Activated naive CD8-positive, alpha-beta T cell treated with anti-CD3 and anti-CD28 coated beads, Interleukin-2, amount 10 ng/mL, durations not matched to agents 7 days and 5 days (primary cell): ENCODE results near the gene TWSG1. TPM values are rescaled to one million over a fixed set of nuclear protein-coding genes. Genes with fewer than 3 reads are reported as not detected.

Source experiments
- ATAC-seq: fragments of 150-1000 bp; cut with Tn5 transposase; one replicate; pipeline ENCODE4 v1.10.0; 2021; ENCODE audit warnings: low read depth, moderate library complexity
- POLR2A ChIA-PET: fragments of 350-600 bp; sonication (Branson Sonifier 250); formaldehyde crosslinking; loops from one replicate; lab custom pipeline; 2021; ENCODE audit warnings: antibody characterized with exemption; lab: Charles Lee
- DNase-seq: peaks from one replicate; pipeline ENCODE4 v3.0.0; 2021
- H3K27ac Mint-ChIP-seq: one replicate; pipeline ENCODE4 v1.8.0; 2022; ENCODE audit warnings: mild to moderate bottlenecking, mixed read lengths
- H3K27me3 Mint-ChIP-seq: one replicate; pipeline ENCODE4 v1.8.0; 2022; ENCODE audit warnings: mild to moderate bottlenecking, moderate library complexity, mixed read lengths
- H3K36me3 Mint-ChIP-seq: one replicate; pipeline ENCODE4 v1.8.0; 2021; ENCODE audit warnings: mild to moderate bottlenecking, mixed read lengths
- H3K4me1 Mint-ChIP-seq: one replicate; pipeline ENCODE4 v1.8.0; 2021; ENCODE audit warnings: mixed read lengths
- H3K4me3 Mint-ChIP-seq: one replicate; pipeline ENCODE4 v1.8.0; 2022; ENCODE audit warnings: mild to moderate bottlenecking, moderate library complexity, mixed read lengths
- H3K9me3 Mint-ChIP-seq: one replicate; pipeline ENCODE4 v1.8.0; 2021; ENCODE audit warnings: mixed read lengths
- total RNA-seq, 2 experiments: library from RNA; stranded (reverse); gene quantifications; one replicate each; pipeline ENCODE4 v1.2.3, GENCODE V29; 2021

The TWSG1 gene
- 10 to 100 TPM in 1 of 2 experiments, 1 to 10 TPM in 1; 9.0 to 10.4 TPM for total RNA-seq

DNA sequence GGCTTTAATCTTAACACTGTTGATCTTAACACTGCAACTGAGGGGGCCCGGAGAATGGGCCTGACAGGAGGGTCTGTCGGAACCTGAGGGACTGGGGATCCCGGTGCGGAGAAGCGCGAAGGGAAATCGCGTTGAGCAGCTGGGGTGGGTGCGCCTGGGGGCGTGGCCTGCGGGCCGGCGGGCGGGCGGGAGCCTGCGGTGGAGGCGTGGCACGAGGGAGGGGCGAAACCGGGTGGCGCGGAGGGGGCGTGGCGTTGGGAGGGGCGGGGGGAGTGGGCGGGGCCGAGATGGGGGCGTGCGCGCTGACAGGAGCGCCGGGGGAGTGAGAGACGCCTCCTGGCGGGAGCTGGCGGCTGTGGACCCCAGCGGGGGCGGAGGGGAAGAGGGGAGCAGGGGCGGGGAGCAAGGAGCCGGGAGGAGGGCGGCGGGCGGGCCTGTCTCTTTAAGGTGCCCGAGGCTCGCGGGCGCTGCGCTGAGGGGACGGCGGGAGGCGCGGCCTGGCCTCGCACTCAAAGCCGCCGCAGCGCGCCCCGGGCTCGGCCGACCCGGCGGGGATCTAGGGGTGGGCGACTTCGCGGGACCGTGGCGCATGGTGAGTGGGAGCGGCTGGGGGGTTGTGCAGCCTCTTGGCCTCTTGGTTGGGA, at the start of gene TWSG1:
TWSG1 (plus strand) TSS at position 445 of the 644 bp plus-strand sequence. CDS start 2,457 bp downstream, outside the sequence.
- Mint-ChIP-seq H3K36me3 (peaks cover 1% of the 10 kb centered on the region), H3K27me3 (peaks cover 15% of the 10 kb centered on the region), H3K4me3 (peak within 1 kb of the TSS; percentile 91), H3K27ac (peak within 1 kb of the TSS; percentile 84), H3K9me3 (no peaks in the 10 kb centered on the region), H3K4me1 (peaks cover 28% of the 10 kb centered on the region)
- peak; percentile 92 for DNase-seq
- POLR2A ChIA-PET, result interaction anchor here (0.5 to 1.2 kb wide), 6 partner anchors 14 to 581 kb away, joined by 3 to 5 read pairs (median 3); partner anchors contain the start of gene ANKRD12
- peak; percentile 92 for ATAC-seq

- Mint-ChIP-seq H3K4me1 (no peaks in the 10 kb centered on the region), H3K27me3 (no peaks in the 10 kb centered on the region), H3K9me3 (peaks cover 6% of the 10 kb centered on the region), H3K36me3 (peaks cover 21% of the 10 kb centered on the region), H3K27ac (no peak overlapping the region), H3K4me3 (no peak overlapping the region)
- ATAC-seq (no peak), DNase-seq (no peak)
- POLR2A ChIA-PET, result no interaction called here
These were observed 49.0 kb upstream of the TWSG1 start for GRCh38 chr18:9285604-9286003.

- Mint-ChIP-seq H3K27ac (no peak overlapping the region), H3K27me3 (no peaks in the 10 kb centered on the region), H3K36me3 (peaks cover 17% of the 10 kb centered on the region), H3K4me1 (no peaks in the 10 kb centered on the region), H3K9me3 (peaks cover 9% of the 10 kb centered on the region), H3K4me3 (no peak overlapping the region)
- DNase-seq (no peak), ATAC-seq (no peak)
- POLR2A ChIA-PET, result no interaction called here
These were observed 47.5 kb upstream of the TWSG1 start for GRCh38 chr18:9287036-9287435.

DNA sequence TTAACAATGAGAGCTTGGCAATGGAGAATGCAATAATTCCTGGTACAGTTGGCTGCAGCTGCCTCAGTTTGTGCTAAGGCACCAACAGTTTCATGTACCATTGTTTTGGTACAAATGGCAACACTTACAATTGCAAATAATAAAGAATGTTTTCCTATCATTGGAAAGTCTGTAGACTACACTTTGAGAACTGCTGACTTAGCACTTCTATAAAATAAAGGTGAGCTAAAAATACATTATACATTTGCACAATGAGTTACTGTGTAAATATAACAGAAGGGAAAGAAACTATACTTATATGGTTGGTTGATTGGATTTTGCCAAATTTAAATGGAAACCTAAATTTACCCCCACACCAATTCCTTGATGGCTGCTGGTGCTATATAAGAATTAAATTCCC, 44.9 kb upstream of the TWSG1 start:
- H3K4me1 Mint-ChIP-seq, result no peaks in the 10 kb centered on the region
- no peak overlapping the region for H3K27ac Mint-ChIP-seq

GRCh38 chr18:9290156-9290555, 44.4 kb upstream of the TWSG1 start:
- Mint-ChIP-seq H3K4me1 (no peaks in the 10 kb centered on the region), H3K27ac (no peak overlapping the region), H3K9me3 (peaks cover 18% of the 10 kb centered on the region), H3K4me3 (no peak overlapping the region), H3K36me3 (peaks cover 18% of the 10 kb centered on the region), H3K27me3 (no peaks in the 10 kb centered on the region)
- POLR2A ChIA-PET, result no interaction called here
- ATAC-seq, result no peak
- no peak for DNase-seq

More for the DNA sequence above, 44.9 kb upstream of the TWSG1 start:
- POLR2A ChIA-PET, result no interaction called here
- no peaks in the 10 kb centered on the region for H3K27me3 Mint-ChIP-seq
- no peak overlapping the region for H3K4me3 Mint-ChIP-seq
- peaks cover 18% of the 10 kb centered on the region for H3K36me3 Mint-ChIP-seq
- ATAC-seq, result no peak
- DNase-seq, result no peak
- H3K9me3 Mint-ChIP-seq, result peaks cover 18% of the 10 kb centered on the region

DNA sequence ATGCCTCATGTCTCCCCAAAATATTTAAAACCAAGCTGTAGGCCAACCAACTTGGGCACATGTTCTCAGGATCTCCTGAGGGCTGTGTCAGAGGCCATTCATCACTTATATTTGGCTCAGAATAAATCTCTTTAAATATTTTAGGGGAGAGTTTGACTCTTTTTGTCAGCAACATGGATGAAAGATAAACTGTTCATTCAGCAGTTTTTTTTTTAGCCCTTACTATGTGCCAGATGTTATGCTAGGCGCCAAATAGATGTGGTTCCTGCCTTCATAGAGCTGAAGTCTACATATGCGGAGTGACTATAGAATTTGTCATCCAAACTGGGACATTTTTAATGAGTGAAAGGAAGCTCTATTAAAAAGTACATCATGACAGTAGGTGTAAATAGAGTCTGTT, 42.5 kb upstream of the TWSG1 start:
- no peak overlapping the region for H3K27ac Mint-ChIP-seq
- H3K4me3 Mint-ChIP-seq, result no peak overlapping the region
- peaks cover 9% of the 10 kb centered on the region for H3K36me3 Mint-ChIP-seq
- H3K4me1 Mint-ChIP-seq, result no peaks in the 10 kb centered on the region
- DNase-seq, result no peak
- peaks cover 20% of the 10 kb centered on the region for H3K9me3 Mint-ChIP-seq
- POLR2A ChIA-PET, result no interaction called here
- H3K27me3 Mint-ChIP-seq, result no peaks in the 10 kb centered on the region
- ATAC-seq, result no peak

GRCh38 chr18:9293948-9294347, 40.6 kb upstream of the TWSG1 start:
- DNase-seq (no peak), ATAC-seq (no peak)
- no peak overlapping the region for H3K4me3 Mint-ChIP-seq
- H3K36me3 Mint-ChIP-seq, result peaks cover 4% of the 10 kb centered on the region
- no peaks in the 10 kb centered on the region for H3K27me3 Mint-ChIP-seq
- peaks cover 16% of the 10 kb centered on the region for H3K9me3 Mint-ChIP-seq
- POLR2A ChIA-PET, result no interaction called here
- H3K27ac Mint-ChIP-seq, result no peak overlapping the region
- no peaks in the 10 kb centered on the region for H3K4me1 Mint-ChIP-seq

DNA sequence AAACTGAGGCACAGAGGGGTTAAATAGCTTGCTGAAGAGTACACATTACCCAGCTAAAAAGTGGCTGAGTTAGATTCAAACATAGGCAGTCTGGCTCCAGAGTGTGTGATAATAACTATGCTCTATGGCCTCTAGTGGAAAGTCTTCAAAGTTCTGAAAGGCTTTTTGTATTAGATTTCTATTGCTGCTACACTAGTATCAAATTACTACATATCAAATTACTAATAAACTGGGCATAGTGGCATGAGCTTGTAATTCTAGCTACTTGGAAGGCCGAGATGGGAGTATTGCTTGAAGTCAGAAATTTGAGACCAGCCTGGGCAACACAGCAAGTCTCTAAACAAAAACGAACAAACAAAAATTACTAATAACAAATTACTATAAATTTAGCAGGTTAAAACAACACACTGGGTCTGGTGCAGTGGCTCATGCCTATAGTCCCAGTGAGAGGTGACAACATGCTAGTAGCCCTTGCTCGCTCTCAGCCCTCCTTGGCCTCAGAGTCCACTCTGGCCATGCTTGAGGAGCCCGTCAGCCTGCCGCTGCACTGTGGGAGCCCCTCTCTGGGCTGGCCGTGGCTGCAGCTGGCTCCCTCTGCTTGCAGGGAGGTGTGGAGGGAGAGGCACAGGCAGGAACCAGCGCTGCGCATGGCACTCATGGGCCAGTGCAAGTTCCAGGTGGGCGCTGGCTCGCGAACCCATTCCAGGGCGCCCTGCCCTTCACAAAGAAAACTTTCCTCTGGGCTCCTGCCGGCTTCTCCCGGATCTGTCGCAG, 38.2 kb upstream of the TWSG1 start:
- Mint-ChIP-seq H3K9me3 (peaks cover 13% of the 10 kb centered on the region), H3K27me3 (no peaks in the 10 kb centered on the region), H3K4me1 (no peaks in the 10 kb centered on the region), H3K4me3 (no peak overlapping the region), H3K36me3 (peaks cover 4% of the 10 kb centered on the region), H3K27ac (no peak overlapping the region)
- ATAC-seq (no peak), DNase-seq (no peak)
- POLR2A ChIA-PET, result no interaction called here

DNA sequence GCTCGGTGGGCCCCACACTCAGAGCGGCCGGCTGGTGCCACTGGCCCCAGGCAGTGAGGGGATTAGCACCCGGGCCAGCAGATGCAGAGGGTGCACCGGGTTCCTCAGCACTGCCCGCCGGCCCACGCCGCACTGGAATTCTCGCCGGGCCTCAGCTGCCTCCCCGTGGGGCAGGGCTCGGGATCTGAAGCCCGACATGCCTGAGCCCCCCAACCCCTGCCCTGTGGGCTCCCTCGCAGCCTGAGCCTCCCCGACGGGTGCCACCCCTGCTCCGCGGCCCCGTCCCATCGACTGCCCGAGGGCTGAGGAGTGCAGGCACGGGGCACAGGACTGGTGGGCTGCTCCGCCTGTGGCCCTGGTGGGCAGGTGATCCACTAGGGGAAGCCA, 37.6 kb upstream of the TWSG1 start:
- H3K9me3 Mint-ChIP-seq, result peaks cover 12% of the 10 kb centered on the region
- H3K27me3 Mint-ChIP-seq, result no peaks in the 10 kb centered on the region
- no peak overlapping the region for H3K4me3 Mint-ChIP-seq
- DNase-seq (no peak), ATAC-seq (no peak)
- no peaks in the 10 kb centered on the region for H3K4me1 Mint-ChIP-seq
- POLR2A ChIA-PET, result no interaction called here
- no peak overlapping the region for H3K27ac Mint-ChIP-seq
- peaks cover 4% of the 10 kb centered on the region for H3K36me3 Mint-ChIP-seq

- Mint-ChIP-seq H3K4me3 (no peak overlapping the region), H3K27me3 (peaks cover 8% of the 10 kb centered on the region), H3K27ac (no peak overlapping the region), H3K36me3 (peaks cover 8% of the 10 kb centered on the region), H3K4me1 (no peaks in the 10 kb centered on the region), H3K9me3 (peaks cover 16% of the 10 kb centered on the region)
- ATAC-seq (no peak), DNase-seq (no peak)
- POLR2A ChIA-PET, result no interaction called here
These were observed 30.0 kb upstream of the TWSG1 start for GRCh38 chr18:9304388-9305070.

- no peaks in the 10 kb centered on the region for H3K4me1 Mint-ChIP-seq
- no peak overlapping the region for H3K4me3 Mint-ChIP-seq
- H3K27me3 Mint-ChIP-seq, result peaks cover 10% of the 10 kb centered on the region
- DNase-seq (no peak), ATAC-seq (no peak)
- POLR2A ChIA-PET, result no interaction called here
- no peaks in the 10 kb centered on the region for H3K36me3 Mint-ChIP-seq
- peaks cover 3% of the 10 kb centered on the region for H3K9me3 Mint-ChIP-seq
- no peak overlapping the region for H3K27ac Mint-ChIP-seq
These were observed 15.2 kb upstream of the TWSG1 start for GRCh38 chr18:9319333-9319732.

DNA sequence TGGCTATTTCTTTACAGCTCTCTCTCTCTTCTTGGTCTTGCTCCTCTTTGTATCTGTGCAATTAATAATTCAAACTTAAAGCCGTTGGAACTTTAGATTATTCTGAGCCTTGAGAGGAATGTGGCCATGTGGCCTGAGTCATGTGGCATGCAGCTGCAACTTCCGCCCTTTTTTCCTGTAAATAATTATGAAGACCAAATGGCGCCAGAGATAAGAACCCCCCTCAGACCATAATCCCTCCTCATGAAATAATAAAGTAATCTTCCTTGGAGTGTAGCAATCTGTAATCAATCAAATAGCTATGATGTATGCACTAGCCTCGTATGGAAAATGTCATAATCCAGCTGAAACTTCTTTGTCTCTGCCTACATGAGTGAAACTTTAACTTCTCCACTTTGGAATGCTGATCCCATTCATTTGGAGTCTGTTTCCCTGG, 13.5 kb upstream of the TWSG1 start:
- H3K27ac Mint-ChIP-seq, result no peak overlapping the region
- no peak for DNase-seq
- H3K9me3 Mint-ChIP-seq, result peaks cover 3% of the 10 kb centered on the region
- H3K27me3 Mint-ChIP-seq, result peaks cover 8% of the 10 kb centered on the region
- no peak overlapping the region for H3K4me3 Mint-ChIP-seq
- no peaks in the 10 kb centered on the region for H3K36me3 Mint-ChIP-seq
- no peaks in the 10 kb centered on the region for H3K4me1 Mint-ChIP-seq
- POLR2A ChIA-PET, result no interaction called here
- ATAC-seq, result no peak

DNA sequence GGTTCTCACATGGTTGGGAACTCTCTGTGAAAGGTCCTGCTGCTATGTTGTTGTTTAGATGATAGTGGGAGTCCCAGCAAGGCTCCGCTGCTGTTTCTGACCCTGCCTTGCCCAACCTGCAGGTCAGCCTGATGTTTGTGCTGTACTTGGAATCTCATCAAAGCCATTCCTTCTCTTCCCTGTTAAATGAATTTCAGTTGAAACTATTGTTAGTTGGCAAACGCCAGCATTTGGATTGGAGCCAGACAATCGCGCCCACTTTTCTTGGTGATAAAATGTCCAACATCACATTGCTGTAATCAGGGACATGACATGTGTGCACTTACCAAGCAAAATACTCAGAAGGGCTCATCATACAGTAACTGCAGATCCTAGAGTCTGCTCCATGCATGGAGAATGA, 12.8 kb upstream of the TWSG1 start:
- Mint-ChIP-seq H3K9me3 (peaks cover 3% of the 10 kb centered on the region), H3K27me3 (peaks cover 11% of the 10 kb centered on the region), H3K36me3 (no peaks in the 10 kb centered on the region), H3K4me3 (no peak overlapping the region), H3K4me1 (no peaks in the 10 kb centered on the region), H3K27ac (no peak overlapping the region)
- POLR2A ChIA-PET, result no interaction called here
- ATAC-seq, result no peak
- no peak for DNase-seq
